ENCODE data around the gene MYO7A. TPM values are rescaled to one million over a fixed set of nuclear protein-coding genes. Genes with fewer than 3 reads are reported as not detected.

The MYO7A gene
- total and polyA plus RNA-seq, 2 of the 8 experiments (the other 6 are each of a cell fraction or from before 2014, with no cell fraction given): 1.5 to 1.9 TPM

DNA sequence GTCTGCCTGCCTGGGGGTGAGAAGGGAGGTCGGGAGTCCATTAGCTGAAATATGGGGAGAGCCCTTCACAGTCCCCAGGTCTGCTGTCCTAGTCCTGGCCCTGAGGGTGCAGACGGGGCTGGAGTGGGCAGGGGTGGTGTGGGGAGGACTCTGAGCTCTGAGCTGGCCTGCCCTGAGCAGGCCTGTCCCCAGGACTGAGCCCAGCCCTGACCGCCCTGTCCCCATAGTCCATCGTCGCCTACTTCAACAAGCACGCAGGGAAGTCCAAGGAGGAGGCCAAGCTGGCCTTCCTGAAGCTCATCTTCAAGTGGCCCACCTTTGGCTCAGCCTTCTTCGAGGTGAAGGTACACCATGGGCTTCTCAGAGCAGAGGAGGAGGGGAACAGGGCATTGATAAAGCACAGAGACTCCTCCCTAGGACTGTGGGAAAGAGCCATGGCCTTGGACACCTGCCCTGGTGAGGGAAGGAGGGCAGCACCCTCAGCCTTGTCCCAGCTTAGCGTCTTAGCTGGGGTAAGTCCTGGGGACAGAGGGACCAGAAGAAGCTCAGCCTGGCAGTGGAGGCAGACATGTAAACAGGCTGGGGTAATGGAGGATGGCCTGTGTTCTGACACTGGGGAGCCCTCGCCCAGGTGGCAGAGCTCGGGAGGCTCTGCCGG, 83.7 kb downstream of the MYO7A start:
- H3K23ac ChIP-seq (ENCODE audit: insufficient read length): no peak overlapping the region
- DNase-seq (ENCODE audit: low read depth in 1 of 2, low spot score in 2 of 2) (no peak), FAIRE-seq (no peak)
- no peaks in the 10 kb centered on the region for H3K36me3 ChIP-seq (ENCODE audit: control insufficient read depth in 2 of 4, insufficient read depth in 4 of 4, low read length in 3 of 4)
- H3K14ac ChIP-seq (ENCODE audit: insufficient read length): no peak overlapping the region
- no peak overlapping the region for H4K8ac ChIP-seq (ENCODE audit: extremely low read depth, insufficient read depth, low read length)
- no peak overlapping the region for H2BK120ac ChIP-seq (replicated peaks; ENCODE audit: low read depth, low read length)
- no peak overlapping the region for H4K91ac ChIP-seq (replicated peaks; ENCODE audit: insufficient read length, low read length)
- no peak overlapping the region for H3K27ac ChIP-seq (ENCODE audit: low read depth, low read length)
- TF ChIP-seq CBX8 (IDR thresholded peaks at IDR 0.05; ENCODE audit: borderline replicate concordance, low read depth, low read length) (no peak), SP2 (IDR thresholded peaks at IDR 0.05; ENCODE audit: low read length) (no peak), SRF (IDR thresholded peaks at IDR 0.05; ENCODE audit: low read depth, low read length) (no peak), SP4 (IDR thresholded peaks at IDR 0.05; ENCODE audit: low read length) (no peak), HDAC2 (IDR thresholded peaks at IDR 0.05; ENCODE audit: borderline replicate concordance in 1 of 2, low read depth in 2 of 2, low read length in 2 of 2) (no peak), CEBPB (IDR thresholded peaks at IDR 0.05; ENCODE audit: low read depth, low read length) (no peak), CHD1 (IDR thresholded peaks at IDR 0.05; ENCODE audit: low read depth, low read length) (no peak), CTBP2 (IDR thresholded peaks at IDR 0.05; ENCODE audit: borderline replicate concordance, insufficient read depth, insufficient read length, low read length) (no peak)
- TF ChIP-seq, protein P1, sequence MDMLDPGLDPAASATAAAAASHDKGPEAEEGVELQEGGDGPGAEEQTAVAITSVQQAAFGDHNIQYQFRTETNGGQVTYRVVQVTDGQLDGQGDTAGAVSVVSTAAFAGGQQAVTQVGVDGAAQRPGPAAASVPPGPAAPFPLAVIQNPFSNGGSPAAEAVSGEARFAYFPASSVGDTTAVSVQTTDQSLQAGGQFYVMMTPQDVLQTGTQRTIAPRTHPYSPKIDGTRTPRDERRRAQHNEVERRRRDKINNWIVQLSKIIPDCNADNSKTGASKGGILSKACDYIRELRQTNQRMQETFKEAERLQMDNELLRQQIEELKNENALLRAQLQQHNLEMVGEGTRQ (IDR thresholded peaks at IDR 0.05; ENCODE audit: low read length): no peak
- CTCF ChIA-PET (ENCODE audit: partially characterized antibody): interaction anchor here (0.6 to 2.6 kb wide), 10 partner anchors 10 to 657 kb away, joined by 3 to 14 read pairs (median 4); no protein-coding TSS in a partner anchor
- no peaks in the 10 kb centered on the region for H3K9me3 ChIP-seq (ENCODE audit: insufficient read depth in 2 of 2, low read depth in 1 of 2, low read length in 1 of 2)
- H4K20me1 ChIP-seq (replicated peaks in 1 of 2; ENCODE audit: control insufficient read depth in 1 of 2, insufficient read depth in 2 of 2, low read length in 2 of 2): no peaks in the 10 kb centered on the region
- no peaks in the 10 kb centered on the region for H3K23me2 ChIP-seq (ENCODE audit: low read depth, low read length)
- H2BK15ac ChIP-seq (ENCODE audit: low read length): no peak overlapping the region
- no peak overlapping the region for H2AFZ ChIP-seq (ENCODE audit: low read length)
- no peak overlapping the region for H3K56ac ChIP-seq (replicated peaks; ENCODE audit: insufficient read length, low read depth, low read length)
- H3K4me2 ChIP-seq (ENCODE audit: insufficient read depth in 1 of 2, low read depth in 2 of 2, low read length in 2 of 2): no peak overlapping the region
- no peak overlapping the region for H3K18ac ChIP-seq (ENCODE audit: extremely low read depth, low read length)
- WGBS, 2 experiments (ENCODE audit: extremely low coverage in 1 of 2, insufficient coverage in 1 of 2, insufficient read length in 1 of 2, insufficient replicate concordance in 2 of 2, low coverage in 1 of 2, low lambda C conversion rate in 2 of 2, missing lambda C conversion rate in 1 of 2): 86% methylated on average over 11 of the region's 11 CpGs; no CpG with 5 or more reads in 1 of the 2 experiments
- no peaks in the 10 kb centered on the region for H3K27me3 ChIP-seq (replicated peaks in 1 of 4; ENCODE audit: control insufficient read depth in 3 of 4, extremely low read depth in 1 of 4, insufficient read depth in 3 of 4, low read length in 3 of 4)
- POLR2A ChIA-PET (ENCODE audit: partially characterized antibody): no interaction called here
- no peak overlapping the region for H2AK5ac ChIP-seq (ENCODE audit: low read depth, low read length)
- no peak overlapping the region for H3K4me3 ChIP-seq (ENCODE audit: extremely low read depth in 1 of 4, insufficient read depth in 2 of 4, low read depth in 3 of 4, low read length in 4 of 4)
- no peak overlapping the region for H4K5ac ChIP-seq (ENCODE audit: insufficient read length, low read depth, low read length)
- no peaks in the 10 kb centered on the region for H3K4me1 ChIP-seq (replicated peaks in 1 of 4; ENCODE audit: control insufficient read depth in 3 of 4, insufficient read depth in 4 of 4, low read length in 3 of 4)
- no peak overlapping the region for H3K4ac ChIP-seq (replicated peaks; ENCODE audit: insufficient read length, low read depth, low read length)
- H3K79me2 ChIP-seq (ENCODE audit: control insufficient read depth in 1 of 2, insufficient read depth in 2 of 2, low read length in 2 of 2): no peaks in the 10 kb centered on the region
- H2BK12ac ChIP-seq (ENCODE audit: low read depth, low read length): 0 out of 2 replicates have a peak overlapping the region, but pooled peaks have one; percentile 3
- H2BK5ac ChIP-seq (ENCODE audit: low read depth, low read length): no peak overlapping the region
- H3K79me1 ChIP-seq (ENCODE audit: low read depth, low read length): no peaks in the 10 kb centered on the region
- H2BK20ac ChIP-seq (ENCODE audit: low read length): no peak overlapping the region
- no peak overlapping the region for H3K9ac ChIP-seq (replicated peaks in 1 of 4; ENCODE audit: extremely low read depth in 1 of 4, low read depth in 3 of 4, low read length in 3 of 4)
